Measurements from ENCODE around the gene C16orf54.
A peak's percentile ranks its signal among the peaks of the same experiment; 100 is the strongest.
"Not testable (repeated sequence)": the region's sequence is repeated elsewhere in the genome, so short reads cannot be mapped to it uniquely, and the experiment has no call there.

C16orf54 gene, protein sequence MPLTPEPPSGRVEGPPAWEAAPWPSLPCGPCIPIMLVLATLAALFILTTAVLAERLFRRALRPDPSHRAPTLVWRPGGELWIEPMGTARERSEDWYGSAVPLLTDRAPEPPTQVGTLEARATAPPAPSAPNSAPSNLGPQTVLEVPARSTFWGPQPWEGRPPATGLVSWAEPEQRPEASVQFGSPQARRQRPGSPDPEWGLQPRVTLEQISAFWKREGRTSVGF

DNA sequence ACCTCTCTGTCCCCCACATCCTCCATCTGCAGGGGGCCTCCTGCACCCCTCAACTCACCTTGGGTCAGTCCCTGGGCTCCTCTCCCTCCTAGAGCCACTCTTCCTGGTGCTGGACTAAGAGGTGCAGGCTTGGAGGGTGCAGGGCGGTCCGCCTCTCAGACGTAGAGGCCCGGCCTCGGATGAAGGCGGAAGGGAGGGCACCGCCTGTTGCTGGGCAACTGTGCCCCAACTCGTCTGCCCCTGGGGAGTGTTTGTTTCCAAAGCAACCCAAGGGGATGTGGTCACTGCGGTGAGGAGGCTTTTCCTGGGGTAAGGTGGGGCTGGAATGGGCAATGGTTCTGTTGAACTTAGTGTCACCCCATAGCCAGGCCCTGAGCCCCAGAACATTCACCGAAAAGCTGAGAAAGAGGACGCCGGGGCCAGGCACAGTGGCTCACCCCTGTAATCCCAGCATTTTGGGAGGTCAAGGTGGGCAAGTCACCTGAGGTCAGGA, at the start of gene C16orf54:
TSS of gene C16orf54 (minus strand) at position 138 of the 493 bp plus-strand sequence. CDS start 1,039 bp downstream, outside the sequence.
- DNase-seq (ENCODE audit: low read depth in 4 of 4, low spot score in 1 of 4) = peak; percentile 44 to 72 (median 50)

DNA sequence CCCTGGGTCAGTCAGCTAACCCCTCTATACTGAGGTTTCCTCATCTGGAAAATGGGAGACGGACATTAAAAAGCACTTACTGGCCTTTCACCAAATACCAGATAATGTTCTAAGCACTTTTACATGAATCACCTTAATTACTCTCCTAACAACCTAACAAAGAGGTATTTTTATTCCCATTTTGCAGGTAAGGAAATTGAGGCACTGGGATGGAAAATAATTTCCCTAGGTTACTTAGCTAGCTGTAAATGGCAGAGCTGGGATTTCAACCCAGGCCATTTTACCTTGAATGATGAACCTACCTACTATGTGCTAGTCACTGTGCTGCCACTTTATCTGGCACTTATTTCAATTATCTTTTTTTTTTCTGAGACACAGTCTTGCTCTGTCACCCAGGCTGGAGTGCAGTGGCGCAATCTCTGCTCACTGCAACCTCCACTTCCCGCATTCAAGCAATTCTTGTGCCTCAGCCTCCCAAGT, 48.5 kb upstream of the C16orf54 start:
- DNase-seq (ENCODE audit: low read depth in 4 of 4, low spot score in 1 of 4) = no peak

DNA sequence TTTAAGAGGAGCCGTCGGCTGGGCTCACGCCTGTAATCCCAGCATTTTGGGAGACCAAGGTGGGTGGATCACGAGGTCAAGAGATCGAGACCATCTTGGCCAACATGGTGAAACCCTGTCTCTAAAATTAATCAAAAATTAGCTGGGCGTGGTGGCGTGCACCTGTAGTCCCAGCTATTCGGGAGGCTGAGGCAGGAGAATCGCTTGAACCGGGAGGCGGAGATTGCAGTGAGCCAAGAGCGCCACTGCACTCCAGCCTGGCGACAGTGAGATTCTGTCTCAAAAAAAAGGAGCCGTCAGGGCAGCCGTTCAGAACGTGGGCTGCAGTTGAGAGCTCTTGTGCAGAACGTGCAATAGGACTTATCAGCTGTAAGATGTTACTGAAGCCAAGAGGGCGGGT, 47.4 kb upstream of the C16orf54 start:
- not testable (repeated sequence) for DNase-seq (ENCODE audit: low read depth in 4 of 4, low spot score in 1 of 4)

DNA sequence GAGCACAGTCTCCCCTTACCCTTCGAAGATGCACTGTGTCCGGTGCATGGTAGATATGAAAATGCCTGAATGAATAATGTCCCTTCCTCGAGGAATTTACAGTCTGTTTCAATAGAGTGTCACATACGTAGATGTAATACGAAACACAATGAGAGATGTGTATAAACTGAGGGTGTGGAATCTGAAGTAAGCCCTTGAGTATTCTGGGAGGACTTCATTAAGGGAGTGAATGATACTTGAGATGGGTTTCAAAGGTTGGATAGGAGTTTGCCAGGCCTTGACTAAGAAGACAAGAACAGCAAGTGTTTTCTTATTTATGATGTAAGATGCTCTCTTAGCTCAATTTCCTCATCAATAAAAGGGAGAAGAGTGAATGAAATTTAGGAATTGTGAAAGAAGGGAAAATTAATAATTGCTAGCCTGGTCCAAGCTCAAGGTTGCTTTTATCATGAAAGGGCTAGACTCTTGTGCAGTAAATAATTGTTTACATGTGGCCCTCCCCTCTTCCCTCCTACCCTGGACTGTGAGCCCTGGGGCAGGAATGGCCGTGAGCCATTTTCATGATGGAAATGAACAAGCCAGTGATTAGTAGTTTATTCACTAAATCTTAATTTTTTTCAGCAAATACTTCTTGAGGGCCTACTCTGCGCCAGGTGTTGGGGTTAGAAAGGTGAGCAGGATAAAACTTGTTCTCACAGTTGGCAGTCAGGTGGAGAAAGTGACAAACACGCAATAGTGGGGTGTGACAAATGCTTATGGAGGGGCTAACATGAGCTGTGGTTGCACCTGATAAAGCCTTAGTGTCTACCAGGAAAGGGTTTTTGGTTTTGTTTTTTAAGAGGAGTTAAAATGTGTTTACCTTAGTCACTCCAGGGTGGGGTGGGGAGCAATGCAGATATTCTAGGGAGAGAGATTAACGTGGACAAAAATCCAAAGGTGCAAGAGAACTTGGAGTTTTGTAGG, 46.3 kb upstream of the C16orf54 start:
- no peak for DNase-seq (ENCODE audit: low read depth in 4 of 4, low spot score in 1 of 4)

DNA sequence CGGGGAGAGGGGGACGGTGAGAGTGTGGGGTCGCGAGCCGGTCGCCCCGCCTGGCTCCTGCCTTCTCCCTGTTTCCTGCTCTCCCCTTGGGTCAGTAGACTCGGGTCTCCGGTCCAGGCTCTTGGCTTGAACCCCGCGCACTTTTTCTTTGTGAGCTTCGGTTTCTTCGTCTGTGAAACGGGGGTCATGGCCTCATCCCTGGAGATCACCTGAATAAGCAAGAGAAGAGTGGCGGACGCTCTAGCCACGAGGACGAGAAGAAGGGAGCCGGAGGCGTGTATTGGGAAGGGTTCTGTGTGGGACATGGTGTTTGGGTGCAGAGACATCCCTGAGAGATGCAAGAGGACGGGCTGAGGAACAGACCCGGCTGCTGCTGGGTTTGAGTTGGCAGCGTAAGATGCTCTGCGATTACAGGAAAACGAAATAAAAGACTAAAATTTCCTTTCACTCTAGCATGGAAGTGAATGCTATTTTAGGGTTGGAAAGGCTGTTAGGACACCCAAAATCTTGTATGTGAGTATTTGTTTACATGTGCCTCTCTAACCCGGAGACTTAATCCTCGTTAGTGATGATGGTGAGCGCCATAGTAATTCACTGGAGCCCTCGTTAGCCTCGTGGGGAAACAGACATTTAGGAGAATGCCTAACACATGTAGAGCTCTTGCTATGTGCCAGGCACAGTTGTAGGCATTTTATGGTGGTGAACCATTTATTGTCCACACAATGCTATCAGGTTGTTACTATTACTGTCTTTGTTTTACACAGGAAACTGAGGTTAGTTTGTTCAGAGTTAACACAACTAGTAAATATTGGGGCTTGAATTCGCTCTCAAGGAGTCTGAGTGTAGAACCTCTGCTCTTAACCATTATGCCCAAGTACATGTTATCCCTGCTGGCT, 45.4 kb upstream of the C16orf54 start:
- no peak for DNase-seq (ENCODE audit: low read depth in 4 of 4, low spot score in 1 of 4)

DNA sequence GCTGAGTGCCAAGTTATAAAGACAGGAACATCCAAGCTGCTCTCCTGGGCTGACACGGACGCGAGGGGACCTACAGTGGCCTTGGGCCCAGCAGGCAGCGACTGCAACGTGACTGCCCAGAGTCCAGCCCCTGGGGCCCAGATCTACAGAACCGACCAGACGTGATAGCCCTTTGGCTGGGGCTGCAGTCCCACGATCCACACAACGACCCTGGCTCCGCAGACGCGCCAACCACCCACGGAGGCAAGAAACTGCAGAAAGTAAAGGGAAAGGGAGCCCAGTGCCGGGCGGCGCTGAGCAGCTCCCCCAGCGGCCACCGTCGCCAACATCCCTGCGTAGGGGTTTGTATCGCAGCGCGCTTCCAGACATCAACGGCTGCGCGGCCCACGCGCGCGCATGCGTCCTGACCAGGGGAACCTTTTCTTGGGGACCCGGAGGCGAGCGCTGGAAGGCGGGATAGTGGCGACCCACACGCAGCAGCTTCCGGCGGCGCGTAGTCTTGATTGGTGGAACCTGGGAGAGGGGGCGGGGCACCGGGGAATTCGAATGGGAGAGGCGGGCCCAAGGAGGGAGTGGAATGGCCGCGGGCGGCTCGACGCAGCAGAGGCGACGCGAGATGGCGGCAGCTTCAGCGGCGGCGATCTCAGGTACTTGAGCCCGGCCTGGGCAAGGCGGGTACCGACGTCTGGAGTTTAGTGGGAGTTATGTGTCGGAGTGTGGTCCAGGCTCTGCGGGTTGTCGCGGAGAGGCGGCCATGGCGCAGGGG, 44.6 kb upstream of the C16orf54 start, which contains the start of gene KIF22:
TSS of gene KIF22 (plus strand) at position 569 of the 766 bp plus-strand sequence. CDS start at position 578, 9 bp downstream.
- DNase-seq (ENCODE audit: low read depth in 4 of 4, low spot score in 1 of 4) = peak; percentile 99 to 100 (median 99)

DNA sequence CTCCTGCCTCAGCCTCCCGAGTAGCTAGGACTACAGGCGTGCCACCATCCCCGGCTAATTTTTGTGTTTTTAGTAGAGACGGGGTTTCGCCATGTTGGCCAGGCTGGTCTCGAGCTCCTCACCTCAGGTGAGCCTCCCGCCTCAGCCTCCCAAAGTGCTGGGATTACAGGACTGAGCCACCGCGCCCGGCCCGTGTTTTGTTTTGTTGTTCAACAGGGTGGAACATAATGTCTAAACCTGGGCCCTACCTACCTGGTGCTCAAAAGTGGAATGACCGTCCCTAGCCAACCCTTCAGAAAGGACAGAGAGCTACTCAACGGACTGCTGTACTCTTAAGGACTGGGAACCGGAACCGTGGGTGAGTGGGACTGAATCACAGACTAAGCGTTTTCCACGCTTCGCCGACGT, 44.0 kb upstream of the C16orf54 start:
- no peak for DNase-seq (ENCODE audit: low read depth in 4 of 4, low spot score in 1 of 4)

DNA sequence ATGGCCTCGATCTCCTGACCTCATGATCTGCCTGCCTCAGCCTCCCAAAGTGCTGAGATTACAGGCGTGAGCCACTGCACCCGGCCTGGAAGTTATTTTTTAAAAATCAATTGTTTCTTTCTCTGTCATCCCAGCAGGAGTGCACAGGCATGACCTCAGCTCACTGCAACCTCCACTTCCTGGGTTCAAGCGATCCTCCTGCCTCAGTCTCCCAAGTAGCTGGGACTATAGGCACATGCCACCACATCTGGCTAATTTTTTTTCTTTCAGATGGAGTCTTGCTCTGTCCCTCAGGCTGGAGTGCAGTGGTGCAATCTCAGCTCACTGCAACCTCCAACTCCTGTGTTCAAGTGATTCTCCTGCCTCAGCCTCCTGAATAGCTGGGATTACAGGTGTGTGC, 41.4 kb upstream of the C16orf54 start:
- DNase-seq (ENCODE audit: low read depth in 4 of 4, low spot score in 1 of 4) = not testable (repeated sequence)

DNA sequence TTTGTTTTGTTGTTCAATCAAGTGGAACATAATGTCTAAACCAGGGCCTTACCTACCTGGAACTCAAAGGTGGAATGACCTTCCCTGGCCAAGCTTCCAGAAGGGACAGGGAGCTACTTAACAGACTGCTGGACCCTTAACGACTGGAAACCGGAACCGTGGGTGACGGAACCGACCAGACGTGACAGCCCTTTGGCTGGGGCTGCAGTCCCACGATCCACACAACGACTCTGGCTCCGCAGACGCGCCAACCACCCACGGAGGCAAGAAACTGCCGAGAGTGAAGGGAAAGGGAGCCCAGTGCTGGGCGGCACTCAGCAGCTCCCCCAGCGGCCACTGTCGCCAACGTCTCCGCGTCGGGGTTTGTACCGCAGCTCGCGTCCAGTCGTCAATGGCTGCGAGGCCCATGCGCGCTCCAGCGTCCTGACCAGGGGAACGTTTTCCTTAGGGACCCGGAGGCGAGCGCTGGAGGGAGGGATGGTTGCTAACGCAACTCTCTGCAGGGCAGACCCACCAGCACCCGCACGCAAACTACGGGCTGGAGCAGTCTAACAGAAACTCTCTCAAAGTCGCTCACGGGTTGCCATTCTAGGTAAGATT, 39.2 kb upstream of the C16orf54 start:
- DNase-seq (ENCODE audit: low read depth in 4 of 4, low spot score in 1 of 4) = peak in 3 of 4 experiments; percentile 43 to 68 (median 53)

DNA sequence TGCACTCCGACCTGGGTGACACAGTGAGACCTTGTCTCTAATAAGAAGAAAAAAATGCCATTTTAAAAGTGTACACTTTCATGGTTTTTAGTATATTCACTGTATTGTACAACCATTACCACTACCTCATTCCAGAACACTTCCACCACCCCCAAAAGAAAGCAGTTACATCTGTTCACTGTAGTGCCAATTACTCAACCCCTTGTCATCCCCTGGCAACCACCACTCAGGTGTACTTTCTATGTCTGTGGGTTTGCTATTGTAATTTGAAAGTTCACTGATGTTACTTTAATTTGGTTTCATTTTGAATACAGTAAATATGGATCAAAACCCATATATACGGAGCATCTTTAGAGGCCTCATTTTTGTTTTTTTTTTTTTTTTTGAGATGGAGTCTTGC, 38.4 kb upstream of the C16orf54 start:
- DNase-seq (ENCODE audit: low read depth in 4 of 4, low spot score in 1 of 4) = no peak

DNA sequence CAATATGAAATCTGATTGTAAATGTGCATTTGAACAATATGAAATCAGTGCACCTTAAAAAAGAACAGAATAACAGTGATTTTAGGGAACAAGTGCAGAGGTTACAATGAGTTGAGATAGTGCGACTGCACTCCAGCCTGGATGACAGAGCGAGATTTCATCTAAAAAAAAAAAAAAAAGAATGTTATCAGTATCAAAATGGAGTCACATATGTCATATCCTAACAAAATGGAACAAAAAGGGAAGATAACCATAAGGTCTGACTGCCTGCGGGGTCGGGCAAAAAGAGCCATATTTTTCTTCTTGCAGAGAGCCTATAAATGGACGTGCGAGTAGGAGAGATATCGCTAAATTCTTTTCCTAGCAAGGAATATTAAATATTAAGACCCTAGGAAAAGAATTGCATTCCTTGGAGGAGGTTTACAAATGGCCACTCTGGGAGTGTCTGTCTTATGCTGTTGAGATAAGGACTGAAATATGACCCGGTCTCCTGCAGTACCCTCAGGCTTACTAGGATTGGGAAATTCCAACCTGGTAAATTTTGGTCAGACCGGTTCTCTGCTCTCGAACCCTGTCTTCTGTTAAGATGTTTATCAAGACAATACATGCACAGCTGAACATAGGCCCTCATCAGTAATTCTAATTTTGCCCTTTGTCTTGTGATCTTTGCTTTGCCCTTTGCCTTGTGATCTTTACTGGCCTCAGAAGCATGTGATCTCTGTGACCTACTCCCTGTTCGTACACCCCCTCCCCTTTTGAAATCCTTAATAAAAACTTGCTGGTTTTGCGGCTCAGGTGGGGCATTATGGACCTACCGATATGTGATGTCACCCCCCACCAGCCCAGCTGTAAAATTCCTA, 37.5 kb upstream of the C16orf54 start:
- DNase-seq (ENCODE audit: low read depth in 4 of 4, low spot score in 1 of 4) = not testable (repeated sequence)

DNA sequence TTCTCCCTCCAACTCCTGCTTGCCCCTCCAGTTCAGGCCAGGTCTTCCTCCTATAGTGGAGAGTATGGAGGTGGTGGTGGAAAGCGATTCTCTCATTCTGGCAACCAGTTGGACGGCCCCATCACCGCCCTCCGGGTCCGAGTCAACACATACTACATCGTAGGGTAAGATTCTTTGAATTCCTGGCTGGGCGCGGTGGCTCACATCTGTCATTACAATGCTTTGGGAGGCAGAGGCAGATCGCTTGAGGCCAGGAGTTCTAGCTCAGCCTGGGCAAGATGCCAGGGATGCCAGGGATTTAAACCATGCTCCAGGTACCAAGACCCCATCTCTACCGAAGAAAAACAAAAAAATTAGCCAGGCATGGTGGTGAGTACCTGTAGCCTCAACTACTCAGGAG, 33.7 kb upstream of the C16orf54 start:
- no peak for DNase-seq (ENCODE audit: low read depth in 4 of 4, low spot score in 1 of 4)

DNA sequence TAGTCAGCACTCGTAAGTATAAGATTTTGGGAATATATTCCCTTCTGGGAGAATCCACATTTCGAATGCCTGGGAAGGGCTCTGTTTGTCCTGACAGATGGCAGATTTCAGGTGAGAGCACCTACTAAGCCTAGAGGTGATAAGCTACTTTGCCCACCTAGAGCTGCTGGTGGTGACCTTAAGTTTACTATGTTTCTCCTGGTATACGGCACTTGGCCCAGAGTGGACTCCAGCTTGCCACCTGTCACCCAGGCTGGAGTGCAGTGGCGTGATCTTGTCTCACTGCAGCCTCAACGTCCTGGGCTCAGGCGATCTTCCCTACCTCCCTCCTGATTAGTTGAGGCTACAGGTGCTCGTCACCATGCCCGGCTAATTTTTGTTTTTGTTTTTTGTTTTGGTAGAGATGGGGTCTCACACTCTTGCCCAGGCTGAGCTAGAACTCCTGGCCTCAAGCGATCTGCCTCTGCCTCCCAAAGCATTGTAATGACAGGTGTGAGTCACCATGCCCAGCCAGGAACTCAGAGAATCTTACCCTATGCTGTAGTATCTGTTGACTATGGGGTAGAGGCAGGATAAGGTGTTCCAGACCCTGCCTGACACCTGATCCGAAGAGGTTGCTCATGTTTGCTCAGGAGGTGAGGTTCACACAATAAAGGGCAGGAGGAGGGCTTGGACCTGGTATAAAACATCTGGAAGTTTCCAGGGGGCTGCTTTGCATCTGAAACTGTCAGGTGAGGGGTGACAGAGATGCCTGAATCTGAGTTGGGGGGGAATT, 32.0 kb upstream of the C16orf54 start, which contains the start of gene ZG16:
TSS of gene ZG16 (plus strand) at position 681 of the 775 bp plus-strand sequence. CDS start 1,011 bp downstream, outside the sequence.
- no peak for DNase-seq (ENCODE audit: low read depth in 4 of 4, low spot score in 1 of 4)

DNA sequence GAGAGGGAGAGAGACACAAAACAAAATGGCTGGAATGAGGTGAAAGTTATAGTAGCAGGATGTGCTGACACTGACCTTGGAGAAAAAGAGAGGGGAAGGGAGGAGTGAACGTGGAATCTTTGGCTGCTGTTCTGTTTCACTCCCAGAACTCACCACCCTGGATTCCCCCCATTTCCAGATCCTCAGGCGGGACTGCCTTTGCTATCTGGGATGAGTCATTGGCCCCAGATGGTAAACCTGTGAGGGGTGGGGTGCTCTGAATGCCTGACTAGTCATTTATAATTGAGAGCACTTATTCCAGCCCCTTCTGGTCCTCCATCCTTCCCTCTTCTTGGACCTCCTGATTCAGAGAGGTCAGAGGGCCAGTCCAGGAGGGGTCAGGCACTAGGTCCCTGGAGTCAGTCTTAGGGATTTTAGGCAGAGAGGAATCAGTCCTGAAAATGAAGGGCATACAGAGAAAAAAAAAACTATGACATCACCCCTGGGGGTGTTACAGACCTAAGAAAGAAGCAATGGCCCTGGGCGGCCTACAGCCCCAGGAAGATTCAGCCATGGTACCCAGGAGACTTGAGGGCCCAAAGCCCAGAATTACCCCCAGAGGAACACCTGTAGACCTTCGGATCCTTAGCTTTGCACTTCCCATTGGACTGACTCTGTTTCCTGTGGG, 30.1 kb upstream of the C16orf54 start:
- DNase-seq (ENCODE audit: low read depth in 4 of 4, low spot score in 1 of 4) = no peak

DNA sequence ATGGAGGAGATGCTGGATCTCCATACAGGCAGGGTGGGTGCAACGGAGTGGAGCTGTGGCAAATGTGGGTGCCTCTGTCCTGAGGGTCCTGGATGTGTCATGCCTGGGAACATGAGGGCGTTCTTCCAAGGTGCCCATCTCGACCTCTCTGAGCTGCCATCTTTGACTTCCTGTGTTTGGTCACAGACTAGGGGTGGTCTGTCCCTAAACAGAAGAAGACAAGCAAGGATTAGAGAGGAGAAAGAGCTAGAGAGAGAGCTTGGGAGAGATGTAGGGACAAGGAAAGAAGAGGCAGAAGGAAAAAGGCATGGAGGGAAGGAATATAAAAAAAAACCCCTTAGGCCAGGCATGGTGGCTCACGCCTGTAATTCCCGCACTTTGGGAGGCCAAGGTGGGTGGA, 28.9 kb upstream of the C16orf54 start:
- no peak for DNase-seq (ENCODE audit: low read depth in 4 of 4, low spot score in 1 of 4)

DNA sequence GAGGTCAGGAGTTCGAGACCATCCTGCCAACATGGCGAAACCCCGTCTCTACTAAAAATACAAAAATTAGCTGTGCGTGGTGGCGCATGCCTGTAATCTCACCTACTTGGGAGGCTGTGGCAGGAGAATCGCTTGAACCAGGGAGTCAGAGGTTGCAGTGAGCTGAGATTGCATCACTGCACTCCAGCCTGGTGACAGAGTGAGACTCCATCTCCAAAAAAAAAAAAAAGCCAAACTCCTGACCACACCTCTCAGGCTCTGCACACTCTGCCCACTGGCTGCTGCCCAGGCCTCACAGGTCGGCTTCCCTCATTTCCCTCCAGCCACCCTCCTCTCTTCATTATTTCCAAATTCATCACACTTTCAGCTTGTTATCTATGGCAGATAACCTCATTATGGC, 26.5 kb upstream of the C16orf54 start:
- DNase-seq (ENCODE audit: low read depth in 4 of 4, low spot score in 1 of 4) = not testable (repeated sequence)

DNA sequence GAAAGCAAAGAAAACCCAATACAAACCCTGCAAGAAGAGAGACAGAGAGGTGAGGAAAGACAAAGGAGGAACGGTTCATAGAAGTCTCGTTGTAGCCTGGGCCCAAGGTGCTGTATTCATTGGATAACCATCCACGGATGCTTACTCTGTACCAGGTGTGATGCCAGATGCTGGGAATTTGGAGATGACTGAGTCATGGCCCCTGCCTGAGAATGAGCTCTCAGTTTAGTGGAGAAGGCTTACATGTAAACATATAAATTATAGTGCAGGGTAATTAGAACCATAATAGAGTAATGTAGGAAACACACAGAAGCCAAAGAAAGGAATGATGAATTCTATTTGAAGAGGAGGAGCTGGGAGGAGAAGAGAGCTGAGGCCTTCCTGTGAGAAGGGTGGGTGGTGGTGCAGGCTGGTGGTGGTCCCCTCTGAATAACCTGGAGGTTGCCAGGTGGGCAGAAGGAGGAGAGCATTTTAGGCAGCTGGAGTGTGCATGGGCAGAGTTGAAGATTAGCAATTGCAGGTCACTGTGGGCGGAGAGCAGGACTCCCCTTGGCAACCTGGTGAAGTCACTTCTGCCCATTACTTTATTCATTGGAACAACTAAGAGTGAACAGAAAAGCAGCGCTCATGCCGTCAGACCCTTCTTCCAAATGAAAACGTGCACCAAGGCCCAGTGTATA, 24.6 kb upstream of the C16orf54 start:
- no peak for DNase-seq (ENCODE audit: low read depth in 4 of 4, low spot score in 1 of 4)
